GM12878 (cell line): ENCODE measurements around the gene SPCS1. TPM values are rescaled to one million over a fixed set of nuclear protein-coding genes. Genes with fewer than 3 reads are reported as not detected.

Experiments used
- ASH2L ChIP-seq: fragments of 300-600, 200-600 bp; sonication (generic); IDR thresholded peaks from 2 replicates; pipeline ENCODE4 v1.6.1; 2017; ENCODE audit warnings: low read depth, mild to moderate bottlenecking, borderline replicate concordance
- ATF2 ChIP-seq: IDR thresholded peaks from 2 replicates; pipeline ENCODE4 v1.6.1; 2012; ENCODE audit warnings: low read length, inconsistent platforms
- CHD2 ChIP-seq: IDR thresholded peaks from 2 replicates; pipeline ENCODE4 v1.6.1; 2011; ENCODE audit warnings: low read depth, low read length, improper control_type of control experiment, borderline replicate concordance
- CREM ChIP-seq: IDR thresholded peaks from 2 replicates; pipeline ENCODE4 v1.6.1; 2014; ENCODE audit warnings: antibody characterized with exemption, low read depth
- E2F4 ChIP-seq: IDR thresholded peaks from 2 replicates; pipeline ENCODE4 v1.6.1; 2012; ENCODE audit warnings: low read depth, low read length, improper control_type of control experiment
- EED ChIP-seq: sonication (generic); IDR thresholded peaks from 2 replicates; pipeline ENCODE4 v1.6.1; 2016; ENCODE audit warnings: antibody characterized with exemption, low read depth
- EGR1 ChIP-seq, 2 experiments: IDR thresholded peaks; 1 replicate in 1 of 2; 2 replicates in 1 of 2; pipeline ENCODE4 v1.6.1; 2011 to 2012; ENCODE audit warnings: low read depth in 2 of 2, low read length in 2 of 2, borderline replicate concordance in 1 of 2, mild to moderate bottlenecking in 1 of 2, moderate library complexity in 1 of 2
- ETV6 ChIP-seq, 2 experiments: fragments of 450-650 bp in 1 of 2; IDR thresholded peaks in 1 of 2; conservative IDR thresholded peaks in 1 of 2; 2 replicates each; pipeline ENCODE4 v1.6.1; 2014; ENCODE audit warnings: antibody characterized with exemption in 1 of 2, borderline replicate concordance in 1 of 2, low read depth in 1 of 2, mild to moderate bottlenecking in 1 of 2, moderate library complexity in 1 of 2
- HDAC6 ChIP-seq: fragments of 200-600 bp; sonication (generic); IDR thresholded peaks from one replicate; pipeline ENCODE4 v1.8.0; 2017; ENCODE audit warnings: antibody characterized with exemption; ENCODE audit not compliant: unreplicated experiment
- MLLT1 ChIP-seq: fragments of 450-650 bp; IDR thresholded peaks from 2 replicates; pipeline ENCODE4 v1.6.1; 2016; ENCODE audit warnings: mild to moderate bottlenecking
- MTA3 ChIP-seq: IDR thresholded peaks from 2 replicates; pipeline ENCODE4 v1.6.1; 2012; ENCODE audit warnings: low read length, inconsistent platforms, borderline replicate concordance
- NBN ChIP-seq: fragments of 450-650 bp; IDR thresholded peaks from 2 replicates; pipeline ENCODE4 v1.6.1; 2016
- NR2F1 ChIP-seq: fragments of 450-650 bp; conservative IDR thresholded peaks from 2 replicates; pipeline ENCODE4 v1.6.1; 2017; ENCODE audit warnings: mild to moderate bottlenecking
- POLR2AphosphoS5 ChIP-seq: IDR thresholded peaks from 2 replicates; pipeline ENCODE4 v1.6.1; 2011; ENCODE audit warnings: mild to moderate bottlenecking, low read length, inconsistent platforms
- RUNX3 ChIP-seq: IDR thresholded peaks from 2 replicates; pipeline ENCODE4 v1.6.1; 2012; ENCODE audit warnings: low read length, inconsistent platforms
- SREBF1 ChIP-seq: IDR thresholded peaks from 2 replicates; pipeline ENCODE4 v1.6.1; 2012; ENCODE audit warnings: mild to moderate bottlenecking, low read length
- TCF7 ChIP-seq: IDR thresholded peaks from 2 replicates; pipeline ENCODE4 v1.6.1; 2014; ENCODE audit warnings: antibody characterized with exemption, borderline replicate concordance
- WRNIP1 ChIP-seq: IDR thresholded peaks from 2 replicates; pipeline ENCODE4 v1.6.1; 2011; ENCODE audit warnings: low read depth, low read length, improper control_type of control experiment, borderline replicate concordance
- ZNF217 ChIP-seq: fragments of 450-650 bp; IDR thresholded peaks from 2 replicates; pipeline ENCODE4 v1.6.1; 2017; ENCODE audit warnings: antibody characterized with exemption, mild to moderate bottlenecking
- ZNF592 ChIP-seq: fragments of 450-650 bp; IDR thresholded peaks from 2 replicates; pipeline ENCODE4 v1.6.1; 2017; ENCODE audit warnings: mild to moderate bottlenecking, moderate library complexity
- polyA plus RNA-seq, 11 experiments: library from polyadenylated mRNA; depleted of rRNA in 4 of 11; unstranded in 6 of 11; stranded (reverse) in 5 of 11; fragments of >200 nt; fragmentation: Nextera tagmentation in 4 of 11; fragmentation: Illumina TruSeq in 1 of 11; extraction: Ambion mirVana in 4 of 11; extraction: Trizol in 1 of 11; gene quantifications; 1 replicate in 1 of 11; 2 replicates in 10 of 11; pipeline versions ENCODE4 v1.2.1 to v1.2.3, GENCODE V29; 2011 to 2016; ENCODE audit warnings: inconsistent platforms in 2 of 11, missing spikeins in 2 of 11, low read depth in 1 of 11
- total RNA-seq, 4 experiments: library from RNA; depleted of rRNA in 3 of 4; stranded (reverse); fragments of >200 nt in 3 of 4; fragmentation: Illumina TruSeq in 1 of 4; extraction: Trizol in 1 of 4; gene quantifications; 2 replicates each; pipeline versions ENCODE4 v1.2.1 to v1.2.3, GENCODE V29; 2013 to 2021
- TF ChIP-seq, protein P1 (sequence below): fragments of 450-650 bp; IDR thresholded peaks from 2 replicates; pipeline ENCODE4 v1.6.1; 2017; ENCODE audit warnings: low read depth, mild to moderate bottlenecking, moderate library complexity
- TF ChIP-seq, protein P2 (sequence below): IDR thresholded peaks from 2 replicates; pipeline ENCODE4 v1.6.1; 2012; ENCODE audit warnings: low read depth, low read length, improper control_type of control experiment

Gene SPCS1
- total and polyA plus RNA-seq, 10 of the 15 experiments (the other 5 are each of a cell fraction or from before 2014, with no cell fraction given): 107 to 994 (median 233) TPM

DNA sequence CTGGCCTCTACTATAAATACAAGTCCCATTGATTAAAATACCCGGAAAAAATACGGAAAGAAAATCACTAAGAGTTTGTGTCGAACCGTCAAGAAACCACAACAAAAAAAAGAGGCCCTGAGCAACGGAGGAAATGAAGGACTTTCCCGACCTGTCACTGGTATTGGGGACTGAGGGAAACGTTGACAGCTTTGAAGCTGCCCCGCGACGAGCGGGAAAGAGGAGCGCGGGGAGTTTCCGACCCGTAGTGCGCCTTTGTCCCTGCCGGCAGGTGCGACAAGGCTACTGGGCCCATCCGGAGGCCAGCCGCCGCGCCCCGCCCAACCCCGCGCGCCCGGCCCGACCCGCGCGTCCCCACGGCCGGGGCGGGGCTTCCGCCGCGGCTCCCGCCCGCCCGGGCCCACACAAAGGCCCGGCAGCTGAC lies 20.6 kb upstream of the SPCS1 start (continued):
- TF ChIP-seq, protein P1, sequence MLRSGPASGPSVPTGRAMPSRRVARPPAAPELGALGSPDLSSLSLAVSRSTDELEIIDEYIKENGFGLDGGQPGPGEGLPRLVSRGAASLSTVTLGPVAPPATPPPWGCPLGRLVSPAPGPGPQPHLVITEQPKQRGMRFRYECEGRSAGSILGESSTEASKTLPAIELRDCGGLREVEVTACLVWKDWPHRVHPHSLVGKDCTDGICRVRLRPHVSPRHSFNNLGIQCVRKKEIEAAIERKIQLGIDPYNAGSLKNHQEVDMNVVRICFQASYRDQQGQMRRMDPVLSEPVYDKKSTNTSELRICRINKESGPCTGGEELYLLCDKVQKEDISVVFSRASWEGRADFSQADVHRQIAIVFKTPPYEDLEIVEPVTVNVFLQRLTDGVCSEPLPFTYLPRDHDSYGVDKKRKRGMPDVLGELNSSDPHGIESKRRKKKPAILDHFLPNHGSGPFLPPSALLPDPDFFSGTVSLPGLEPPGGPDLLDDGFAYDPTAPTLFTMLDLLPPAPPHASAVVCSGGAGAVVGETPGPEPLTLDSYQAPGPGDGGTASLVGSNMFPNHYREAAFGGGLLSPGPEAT: peak; percentile 85
- TF ChIP-seq ZNF217 (no peak), CHD2 (no peak), EGR1 (IDR thresholded peaks at IDR 0.05; ENCODE audit: borderline replicate concordance in 1 of 2, low read depth in 2 of 2, low read length in 2 of 2) (peak in 1 of 2 experiments; percentile 7; a peak in 1 of 3 replicates), NBN (peak; percentile 12), ETV6 (conservative IDR thresholded peaks at IDR 0.05 in 1 of 2, IDR thresholded peaks at IDR 0.05 in 1 of 2; ENCODE audit: borderline replicate concordance in 1 of 2, low read depth in 1 of 2) (peak in 1 of 2 experiments; percentile 9; a peak in 1 of 4 replicates), ASH2L (no peak), EED (peak; percentile 65), MLLT1 (peak; percentile 76), NR2F1 (no peak), SREBF1 (no peak), MTA3 (no peak), CREM (0 out of 2 replicates have a peak, but pooled peaks have one; percentile 37), ZNF592 (no peak), ATF2 (no peak), RUNX3 (peak; percentile 82), WRNIP1 (no peak), TCF7 (peak; percentile 68), E2F4 (0 out of 2 replicates have a peak, but pooled peaks have one; percentile 53), HDAC6 (peak; percentile 12), POLR2AphosphoS5 (peak; percentile 38; the same call in 1 of the 2 replicates)
- TF ChIP-seq, protein P2, sequence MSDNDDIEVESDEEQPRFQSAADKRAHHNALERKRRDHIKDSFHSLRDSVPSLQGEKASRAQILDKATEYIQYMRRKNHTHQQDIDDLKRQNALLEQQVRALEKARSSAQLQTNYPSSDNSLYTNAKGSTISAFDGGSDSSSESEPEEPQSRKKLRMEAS: no peak
